ENCODE data around the gene UIMC1.
A peak's percentile ranks its signal among the peaks of the same experiment; 100 is the strongest.
"Not testable (repeated sequence)": the region's sequence is repeated elsewhere in the genome, so short reads cannot be mapped to it uniquely, and the experiment has no call there.

Gene UIMC1

GRCh38 chr5:177006265-177006972, at the start of gene UIMC1:
TSS of gene UIMC1 (minus strand) at chr5:177006779. CDS start at chr5:176982615, 24,164 bp downstream.
- H3K4me1 ChIP-seq (ENCODE audit: control insufficient read depth in 1 of 2, insufficient read depth in 2 of 2, low read length in 2 of 2), result peaks cover 3 to 18% of the 10 kb centered on the region in 2 donors
- peak within 1 kb of the TSS; percentile 74 for H3K27ac ChIP-seq (ENCODE audit: low read length)
- H3K27me3 ChIP-seq (ENCODE audit: low read depth, low read length), result no peaks in the 10 kb centered on the region
- no peaks in the 10 kb centered on the region for H3K36me3 ChIP-seq (ENCODE audit: control insufficient read depth in 1 of 2, insufficient read depth in 2 of 2, low read length in 2 of 2)
- no peaks in the 10 kb centered on the region for H3K9me3 ChIP-seq (ENCODE audit: control insufficient read depth in 1 of 2, low read length in 2 of 2)
- H3K4me3 ChIP-seq (ENCODE audit: low read depth in 1 of 2, low read length in 2 of 2), result peak within 1 kb of the TSS; percentile 73 to 88

DNA sequence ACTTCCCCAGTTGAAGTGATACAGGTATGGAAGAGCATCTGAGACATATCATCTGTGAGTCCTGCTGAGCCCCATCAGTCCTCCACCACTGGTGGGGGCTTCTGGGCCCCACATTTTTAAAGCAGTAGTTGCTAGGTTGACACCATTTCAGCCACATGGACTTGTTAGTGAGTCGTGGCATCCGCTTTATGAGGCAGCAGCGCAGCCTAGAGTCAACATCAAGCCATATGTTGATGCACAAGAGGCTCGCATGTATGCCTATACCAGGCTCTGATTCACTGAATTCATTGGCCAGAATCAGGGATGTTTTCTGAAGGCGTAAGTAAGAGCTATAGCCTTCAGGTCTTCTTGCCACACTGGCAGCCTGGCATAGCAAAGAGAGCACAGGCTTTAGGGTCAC, 42.7 kb upstream of the UIMC1 start:
- H3K4me1 ChIP-seq (ENCODE audit: control insufficient read depth in 1 of 2, insufficient read depth in 2 of 2, low read length in 2 of 2), result no peaks in the 10 kb centered on the region
- H3K36me3 ChIP-seq (ENCODE audit: control insufficient read depth in 1 of 2, insufficient read depth in 2 of 2, low read length in 2 of 2), result peaks cover 16 to 60% of the 10 kb centered on the region in 2 donors
- no peak overlapping the region for H3K4me3 ChIP-seq (ENCODE audit: low read depth in 1 of 2, low read length in 2 of 2)
- H3K27ac ChIP-seq (ENCODE audit: low read length), result no peak overlapping the region
- H3K27me3 ChIP-seq (ENCODE audit: low read depth, low read length), result no peaks in the 10 kb centered on the region
- no peaks in the 10 kb centered on the region for H3K9me3 ChIP-seq (ENCODE audit: control insufficient read depth in 1 of 2, low read length in 2 of 2)

- not testable (repeated sequence) for H3K27me3 ChIP-seq (ENCODE audit: low read depth, low read length); H3K4me1 ChIP-seq (ENCODE audit: control insufficient read depth in 1 of 2, insufficient read depth in 2 of 2, low read length in 2 of 2)
- H3K36me3 ChIP-seq (ENCODE audit: control insufficient read depth in 1 of 2, insufficient read depth in 2 of 2, low read length in 2 of 2), result peaks cover 16 to 63% of the 10 kb centered on the region in 2 donors
Observed at GRCh38 chr5:177048531-177048930, 42.0 kb upstream of the UIMC1 start.

DNA sequence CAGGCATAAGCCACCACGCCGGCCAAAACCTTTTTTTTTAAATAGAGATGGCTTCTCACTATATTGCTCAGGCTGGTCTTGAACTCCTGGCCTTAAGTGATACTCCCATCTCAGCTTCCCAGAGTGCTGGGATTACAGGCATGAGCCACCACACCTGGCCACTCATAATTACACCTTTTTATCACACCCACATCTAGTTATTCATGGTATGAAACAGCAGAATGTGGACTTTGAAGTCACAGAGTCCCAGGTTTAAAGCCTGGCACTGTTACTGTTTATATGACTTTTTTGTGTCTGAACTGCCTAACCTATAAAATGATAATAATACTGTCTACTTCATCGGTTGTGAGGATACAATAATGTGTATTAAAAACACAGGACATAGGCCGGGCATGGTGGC, 39.1 kb upstream of the UIMC1 start:
- peaks cover 20 to 71% of the 10 kb centered on the region in 2 donors for H3K36me3 ChIP-seq (ENCODE audit: control insufficient read depth in 1 of 2, insufficient read depth in 2 of 2, low read length in 2 of 2)
- no peaks in the 10 kb centered on the region for H3K9me3 ChIP-seq (ENCODE audit: control insufficient read depth in 1 of 2, low read length in 2 of 2)
- no peaks in the 10 kb centered on the region for H3K27me3 ChIP-seq (ENCODE audit: low read depth, low read length)
- no peak overlapping the region for H3K4me3 ChIP-seq (ENCODE audit: low read depth in 1 of 2, low read length in 2 of 2)
- no peaks in the 10 kb centered on the region for H3K4me1 ChIP-seq (ENCODE audit: control insufficient read depth in 1 of 2, insufficient read depth in 2 of 2, low read length in 2 of 2)
- H3K27ac ChIP-seq (ENCODE audit: low read length), result no peak overlapping the region

More at GRCh38 chr5:177048531-177048930, 42.0 kb upstream of the UIMC1 start:
- H3K27ac ChIP-seq (ENCODE audit: low read length); H3K9me3 ChIP-seq (ENCODE audit: control insufficient read depth in 1 of 2, low read length in 2 of 2); H3K4me3 ChIP-seq (ENCODE audit: low read depth in 1 of 2, low read length in 2 of 2): not testable (repeated sequence)

DNA sequence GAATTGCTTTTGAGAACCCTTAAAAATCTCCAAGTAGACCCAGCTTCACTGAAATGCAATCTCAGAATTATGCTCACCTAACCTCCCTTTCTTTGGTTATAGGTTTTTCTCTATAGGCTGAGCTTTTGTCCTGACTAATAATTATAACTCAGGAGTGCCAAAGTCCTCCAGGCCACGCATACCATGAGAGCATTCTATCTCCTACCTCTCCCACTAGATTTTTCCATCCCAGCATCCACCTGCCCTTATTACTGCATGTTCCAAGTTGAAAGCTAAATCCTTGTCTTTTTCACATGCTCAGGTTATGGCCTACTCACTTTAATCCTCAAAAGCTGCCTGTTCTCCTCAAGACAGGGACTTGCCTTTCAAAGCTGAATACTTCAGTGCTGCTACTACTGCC, 38.1 kb upstream of the UIMC1 start:
- Histone ChIP-seq H3K36me3 (ENCODE audit: control insufficient read depth in 1 of 2, insufficient read depth in 2 of 2, low read length in 2 of 2) (peaks cover 20 to 62% of the 10 kb centered on the region in 2 donors), H3K9me3 (ENCODE audit: control insufficient read depth in 1 of 2, low read length in 2 of 2) (no peaks in the 10 kb centered on the region), H3K27me3 (ENCODE audit: low read depth, low read length) (no peaks in the 10 kb centered on the region), H3K27ac (ENCODE audit: low read length) (no peak overlapping the region), H3K4me1 (ENCODE audit: control insufficient read depth in 1 of 2, insufficient read depth in 2 of 2, low read length in 2 of 2) (no peaks in the 10 kb centered on the region), H3K4me3 (ENCODE audit: low read depth in 1 of 2, low read length in 2 of 2) (no peak overlapping the region)

DNA sequence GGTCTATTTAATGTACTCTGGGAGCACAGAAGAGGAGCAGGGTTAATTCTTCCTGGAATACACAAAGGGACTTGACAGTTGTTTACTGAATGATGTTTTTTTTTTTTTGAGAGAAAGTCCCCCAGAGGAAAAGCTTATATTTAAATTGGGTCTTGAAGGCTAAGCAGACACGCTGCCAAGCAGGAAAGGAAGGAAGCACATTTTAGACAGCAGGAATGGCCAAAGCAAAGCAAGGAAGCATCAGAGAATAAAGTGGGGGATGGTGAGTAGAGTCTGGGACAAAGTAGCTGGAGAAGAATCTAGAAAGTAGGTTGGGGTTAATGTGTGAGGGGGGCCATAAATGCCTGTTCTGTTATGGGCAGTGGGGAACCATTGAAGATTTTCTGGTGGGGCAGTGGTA, 37.4 kb upstream of the UIMC1 start:
- H3K27me3 ChIP-seq (ENCODE audit: low read depth, low read length), result no peaks in the 10 kb centered on the region
- peaks cover 15 to 57% of the 10 kb centered on the region in 2 donors for H3K36me3 ChIP-seq (ENCODE audit: control insufficient read depth in 1 of 2, insufficient read depth in 2 of 2, low read length in 2 of 2)
- H3K4me3 ChIP-seq (ENCODE audit: low read depth in 1 of 2, low read length in 2 of 2), result no peak overlapping the region
- no peak overlapping the region for H3K27ac ChIP-seq (ENCODE audit: low read length)
- no peaks in the 10 kb centered on the region for H3K4me1 ChIP-seq (ENCODE audit: control insufficient read depth in 1 of 2, insufficient read depth in 2 of 2, low read length in 2 of 2)
- no peaks in the 10 kb centered on the region for H3K9me3 ChIP-seq (ENCODE audit: control insufficient read depth in 1 of 2, low read length in 2 of 2)

- Histone ChIP-seq H3K27ac (ENCODE audit: low read length) (no peak overlapping the region), H3K4me3 (ENCODE audit: low read depth in 1 of 2, low read length in 2 of 2) (no peak overlapping the region), H3K36me3 (ENCODE audit: control insufficient read depth in 1 of 2, insufficient read depth in 2 of 2, low read length in 2 of 2) (peaks cover 15 to 50% of the 10 kb centered on the region in 2 donors), H3K27me3 (ENCODE audit: low read depth, low read length) (no peaks in the 10 kb centered on the region), H3K9me3 (ENCODE audit: control insufficient read depth in 1 of 2, low read length in 2 of 2) (no peaks in the 10 kb centered on the region), H3K4me1 (ENCODE audit: control insufficient read depth in 1 of 2, insufficient read depth in 2 of 2, low read length in 2 of 2) (no peaks in the 10 kb centered on the region)
Observed at GRCh38 chr5:177043114-177043513, 36.5 kb upstream of the UIMC1 start.

DNA sequence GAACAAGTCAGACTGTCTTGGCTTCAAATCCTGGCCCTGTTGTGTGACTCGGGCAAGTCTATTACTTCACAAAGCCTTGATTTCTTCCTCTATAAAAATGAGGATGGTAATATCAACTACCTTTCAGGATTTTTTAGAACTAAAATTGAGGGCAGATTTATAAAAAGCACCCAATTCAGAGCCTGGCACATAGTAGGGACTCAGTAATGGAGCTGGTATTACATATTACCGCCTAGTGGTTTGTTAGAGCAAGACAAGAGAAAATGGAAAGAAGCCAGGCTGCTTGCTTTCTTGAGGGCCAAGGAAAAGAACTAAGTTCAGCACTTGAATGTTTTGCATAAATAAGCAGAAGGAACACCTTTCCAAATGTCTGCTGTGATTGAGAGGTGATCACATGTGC, 35.4 kb upstream of the UIMC1 start:
- no peak overlapping the region for H3K27ac ChIP-seq (ENCODE audit: low read length)
- H3K4me3 ChIP-seq (ENCODE audit: low read depth in 1 of 2, low read length in 2 of 2), result no peak overlapping the region
- H3K27me3 ChIP-seq (ENCODE audit: low read depth, low read length), result no peaks in the 10 kb centered on the region
- no peaks in the 10 kb centered on the region for H3K4me1 ChIP-seq (ENCODE audit: control insufficient read depth in 1 of 2, insufficient read depth in 2 of 2, low read length in 2 of 2)
- peaks cover 15 to 40% of the 10 kb centered on the region in 2 donors for H3K36me3 ChIP-seq (ENCODE audit: control insufficient read depth in 1 of 2, insufficient read depth in 2 of 2, low read length in 2 of 2)
- H3K9me3 ChIP-seq (ENCODE audit: control insufficient read depth in 1 of 2, low read length in 2 of 2), result no peaks in the 10 kb centered on the region

DNA sequence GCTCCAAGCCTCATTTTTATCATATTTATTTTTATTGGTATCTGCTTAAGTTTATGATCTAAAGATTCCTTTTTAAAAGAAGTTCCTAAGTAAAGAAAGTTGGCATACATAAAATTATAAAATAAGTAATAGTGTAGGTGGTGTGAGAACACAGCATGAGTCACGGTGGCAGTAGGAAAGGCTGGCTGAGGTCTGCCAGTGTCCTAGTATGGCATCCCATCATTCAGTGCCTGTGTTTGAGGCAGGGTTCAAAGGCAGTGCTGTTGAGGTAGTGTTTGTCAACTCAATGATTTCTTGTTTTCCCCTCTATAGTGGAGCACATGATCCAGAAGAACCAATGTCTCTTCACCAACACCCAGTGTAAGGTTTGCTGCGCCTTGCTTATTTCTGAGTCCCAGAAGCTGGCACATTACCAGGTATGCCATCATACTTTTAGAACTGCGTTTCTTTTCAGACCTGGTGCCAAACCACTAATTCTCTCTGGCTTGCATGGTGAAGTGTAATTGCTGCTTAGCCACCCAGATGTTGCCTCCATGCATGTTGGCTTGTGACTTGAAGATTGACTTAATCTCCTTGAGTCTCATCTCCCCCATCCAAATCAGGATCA, 34.3 kb upstream of the UIMC1 start:
- Histone ChIP-seq H3K27me3 (ENCODE audit: low read depth, low read length) (no peaks in the 10 kb centered on the region), H3K27ac (ENCODE audit: low read length) (no peak overlapping the region), H3K9me3 (ENCODE audit: control insufficient read depth in 1 of 2, low read length in 2 of 2) (no peaks in the 10 kb centered on the region), H3K4me1 (ENCODE audit: control insufficient read depth in 1 of 2, insufficient read depth in 2 of 2, low read length in 2 of 2) (no peaks in the 10 kb centered on the region), H3K36me3 (ENCODE audit: control insufficient read depth in 1 of 2, insufficient read depth in 2 of 2, low read length in 2 of 2) (peaks cover 15 to 38% of the 10 kb centered on the region in 2 donors), H3K4me3 (ENCODE audit: low read depth in 1 of 2, low read length in 2 of 2) (no peak overlapping the region)

DNA sequence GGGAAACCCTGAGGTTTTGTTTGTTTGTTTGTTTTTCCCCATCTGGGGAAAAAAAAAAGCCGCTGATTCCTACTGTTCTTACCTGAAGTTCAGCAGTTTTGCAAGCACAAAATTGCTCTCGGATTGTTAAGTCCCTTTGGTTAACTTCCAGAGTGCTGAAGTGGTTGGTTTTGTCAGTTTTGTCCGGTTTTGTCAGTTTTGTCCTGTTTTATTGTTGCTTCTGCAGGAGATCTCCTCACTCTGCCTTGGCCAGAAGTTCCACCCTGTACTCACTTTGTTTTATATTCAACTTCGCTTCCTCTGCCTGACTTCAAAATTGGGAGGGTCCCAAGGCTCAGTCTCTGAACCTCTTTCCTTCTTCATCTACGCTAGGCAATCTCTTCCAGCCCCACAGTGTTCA, 30.3 kb upstream of the UIMC1 start:
- no peak overlapping the region for H3K27ac ChIP-seq (ENCODE audit: low read length)
- H3K36me3 ChIP-seq (ENCODE audit: control insufficient read depth in 1 of 2, insufficient read depth in 2 of 2, low read length in 2 of 2), result peaks cover 4 to 18% of the 10 kb centered on the region in 2 donors
- no peaks in the 10 kb centered on the region for H3K27me3 ChIP-seq (ENCODE audit: low read depth, low read length)
- H3K4me3 ChIP-seq (ENCODE audit: low read depth in 1 of 2, low read length in 2 of 2), result no peak overlapping the region
- H3K9me3 ChIP-seq (ENCODE audit: control insufficient read depth in 1 of 2, low read length in 2 of 2), result no peaks in the 10 kb centered on the region
- H3K4me1 ChIP-seq (ENCODE audit: control insufficient read depth in 1 of 2, insufficient read depth in 2 of 2, low read length in 2 of 2), result no peaks in the 10 kb centered on the region

DNA sequence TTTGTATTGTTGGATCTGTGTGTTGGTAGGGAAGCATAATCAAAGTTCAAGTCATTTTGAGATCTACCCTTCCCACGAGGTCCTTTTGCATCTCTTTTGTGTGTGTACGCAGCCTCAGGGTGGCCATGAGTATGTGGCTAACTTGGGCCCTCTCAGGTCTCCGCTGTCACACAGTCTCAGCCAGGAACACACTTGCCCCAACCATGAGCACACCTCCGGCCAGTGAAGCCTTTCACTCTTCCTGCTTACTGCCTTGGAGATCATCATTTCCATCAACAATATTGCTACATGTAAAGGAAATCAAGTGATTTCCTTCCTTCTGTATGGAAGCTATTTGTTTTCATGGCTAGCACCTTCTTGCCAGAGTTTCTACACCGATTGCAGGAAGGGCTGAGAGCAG, 29.9 kb upstream of the UIMC1 start:
- Histone ChIP-seq H3K9me3 (ENCODE audit: control insufficient read depth in 1 of 2, low read length in 2 of 2) (no peaks in the 10 kb centered on the region), H3K36me3 (ENCODE audit: control insufficient read depth in 1 of 2, insufficient read depth in 2 of 2, low read length in 2 of 2) (peaks cover 0 to 14% of the 10 kb centered on the region in 2 donors), H3K4me1 (ENCODE audit: control insufficient read depth in 1 of 2, insufficient read depth in 2 of 2, low read length in 2 of 2) (no peaks in the 10 kb centered on the region), H3K4me3 (ENCODE audit: low read depth in 1 of 2, low read length in 2 of 2) (no peak overlapping the region), H3K27ac (ENCODE audit: low read length) (no peak overlapping the region), H3K27me3 (ENCODE audit: low read depth, low read length) (no peaks in the 10 kb centered on the region)

Data from muscle layer of duodenum (tissue), 2 donors.